Measurements from ENCODE around the gene MAB21L1.

Gene MAB21L1

DNA sequence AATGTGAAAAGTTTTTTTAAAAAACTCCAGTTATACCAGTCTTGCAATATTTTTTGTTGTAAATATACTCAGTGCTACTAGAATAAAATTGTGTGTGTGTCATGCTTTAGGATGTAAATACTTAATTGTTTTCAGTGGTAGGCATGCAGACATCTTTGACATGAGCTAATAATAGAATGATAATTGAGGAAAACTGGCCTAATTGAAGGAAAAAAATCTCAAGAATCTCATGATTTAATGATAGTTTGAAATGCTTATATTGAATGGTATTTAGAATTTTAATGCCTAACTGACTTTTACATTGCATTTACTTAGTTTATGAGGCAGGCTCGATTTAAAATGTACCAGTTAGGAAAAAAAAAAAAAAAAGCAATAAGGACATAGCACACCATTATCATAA, 3.2 kb upstream of the MAB21L1 start:
- no peak for DNase-seq (ENCODE audit: low spot score)

DNA sequence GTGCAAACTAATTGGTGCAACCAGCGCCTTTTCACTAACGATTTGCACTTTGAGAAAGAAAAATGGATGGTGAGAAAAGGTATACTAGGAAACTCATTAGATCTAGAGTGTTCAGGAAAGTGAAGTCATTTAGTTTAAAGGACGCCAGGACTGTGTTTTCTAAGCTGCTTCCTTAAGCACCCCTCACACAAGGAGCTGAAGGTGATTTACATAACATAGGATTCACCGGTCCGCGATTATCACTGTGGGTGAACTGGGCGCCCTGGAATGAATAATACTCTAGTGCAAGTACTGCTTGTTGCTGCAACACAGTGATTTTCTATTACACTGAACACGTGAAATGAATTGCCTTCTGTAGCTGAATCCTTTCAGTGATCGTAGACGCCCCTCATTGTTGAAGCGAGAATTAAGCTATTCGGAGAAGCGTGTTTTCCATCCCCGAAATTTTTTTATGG, 2.6 kb upstream of the MAB21L1 start:
- no peak for DNase-seq (ENCODE audit: low spot score)

DNA sequence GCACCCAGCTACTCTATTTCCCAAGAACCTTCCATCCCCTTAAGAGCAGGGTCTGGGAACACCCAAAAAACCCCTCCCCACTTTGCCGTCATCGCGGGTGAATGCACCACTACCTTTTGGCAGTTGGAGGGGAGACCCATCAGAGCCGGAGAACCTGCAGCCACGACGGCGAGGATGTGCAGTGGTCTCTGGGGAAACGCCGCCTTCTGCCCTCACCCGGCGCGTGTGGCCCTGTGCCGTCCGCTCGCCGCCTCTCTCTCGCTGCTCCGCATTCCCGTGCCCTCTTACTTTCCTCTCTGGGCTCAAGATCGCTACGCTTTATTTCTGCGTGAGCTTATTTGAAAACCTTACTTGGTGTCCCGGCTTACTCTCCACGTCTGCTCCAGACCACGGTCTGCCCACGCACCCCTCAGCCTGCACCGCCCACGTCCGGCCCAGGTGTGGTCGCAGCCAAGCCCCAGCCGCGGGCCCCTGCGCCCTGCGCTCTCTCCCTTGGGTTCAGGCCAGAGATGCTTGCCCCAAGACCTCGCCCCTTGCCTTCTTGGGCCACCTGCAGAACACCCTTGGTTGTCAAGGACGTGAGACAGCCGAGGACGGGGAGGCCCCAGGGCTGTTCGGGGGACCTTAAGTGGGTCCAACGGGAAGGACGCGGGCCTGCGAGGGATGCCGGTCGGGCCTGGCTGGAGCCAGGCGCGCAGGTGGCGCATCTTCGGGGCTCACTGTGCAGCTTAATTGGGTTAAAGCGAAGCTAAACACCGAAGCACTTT, 2.0 kb upstream of the MAB21L1 start:
- peak; percentile 69 for DNase-seq (ENCODE audit: low spot score)

DNA sequence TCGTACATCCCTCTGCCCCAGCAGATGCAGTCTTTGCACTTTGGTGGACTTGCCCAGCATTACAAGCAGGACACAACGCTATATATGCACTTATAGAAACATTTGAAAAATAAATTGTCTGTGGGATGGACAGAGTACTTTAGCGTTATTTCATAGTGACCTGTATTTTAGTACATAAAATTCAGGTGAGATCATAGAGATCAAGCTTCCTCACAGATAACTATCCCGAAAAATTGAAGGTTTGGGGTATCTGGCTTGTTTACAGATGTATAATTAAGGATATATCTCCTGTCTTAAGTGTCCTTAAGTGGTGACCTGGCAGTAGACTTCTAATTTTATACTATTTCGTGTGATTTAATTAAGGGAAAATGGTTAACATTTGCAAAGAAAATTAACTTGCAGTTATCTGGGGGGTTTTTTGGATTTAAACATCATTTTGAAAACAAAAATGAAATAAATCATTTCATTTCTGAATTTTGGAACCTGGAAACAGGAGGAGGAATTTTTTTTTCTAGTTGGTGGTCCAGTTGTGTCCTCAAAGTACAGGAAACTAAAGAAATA, 977 bp upstream of the MAB21L1 start:
- no peak for DNase-seq (ENCODE audit: low spot score)

DNA sequence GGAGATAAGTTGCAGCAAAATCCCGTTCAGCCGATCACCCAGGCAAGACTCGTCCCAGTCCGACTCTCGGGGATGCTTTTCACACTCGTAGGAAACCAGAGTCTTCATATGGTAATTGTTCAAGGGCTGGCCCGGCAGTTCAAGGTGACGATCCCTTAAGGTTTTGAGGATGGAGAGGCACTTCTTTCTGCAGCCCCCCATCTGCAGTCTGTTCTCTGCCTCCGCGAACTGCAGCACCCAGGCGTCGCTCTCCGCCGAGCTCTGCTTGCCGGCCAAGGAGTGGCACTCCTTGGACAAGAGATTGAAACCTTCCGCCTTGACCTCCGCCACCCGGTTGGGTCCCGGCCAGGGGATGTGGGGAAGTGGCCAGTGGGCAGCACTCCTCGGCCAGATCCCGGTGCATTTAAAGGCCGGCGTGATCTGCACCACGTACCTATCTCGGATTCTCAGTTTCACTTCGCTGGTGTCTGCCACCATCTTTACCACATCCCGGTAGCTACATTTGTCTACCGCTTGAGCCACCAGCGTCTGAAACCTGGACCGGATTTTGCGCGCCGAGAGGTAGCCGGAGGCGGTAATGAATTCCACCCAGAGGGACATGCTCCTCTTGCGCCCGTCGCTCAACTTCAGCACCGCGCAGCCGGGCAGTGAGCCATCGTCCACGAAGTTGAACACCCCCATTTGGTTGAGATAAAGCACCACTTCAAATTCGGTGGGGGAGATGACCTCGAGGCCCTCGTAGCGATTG, 1.1 kb downstream of the MAB21L1 start:
- DNase-seq (ENCODE audit: low spot score) = peak; percentile 71

DNA sequence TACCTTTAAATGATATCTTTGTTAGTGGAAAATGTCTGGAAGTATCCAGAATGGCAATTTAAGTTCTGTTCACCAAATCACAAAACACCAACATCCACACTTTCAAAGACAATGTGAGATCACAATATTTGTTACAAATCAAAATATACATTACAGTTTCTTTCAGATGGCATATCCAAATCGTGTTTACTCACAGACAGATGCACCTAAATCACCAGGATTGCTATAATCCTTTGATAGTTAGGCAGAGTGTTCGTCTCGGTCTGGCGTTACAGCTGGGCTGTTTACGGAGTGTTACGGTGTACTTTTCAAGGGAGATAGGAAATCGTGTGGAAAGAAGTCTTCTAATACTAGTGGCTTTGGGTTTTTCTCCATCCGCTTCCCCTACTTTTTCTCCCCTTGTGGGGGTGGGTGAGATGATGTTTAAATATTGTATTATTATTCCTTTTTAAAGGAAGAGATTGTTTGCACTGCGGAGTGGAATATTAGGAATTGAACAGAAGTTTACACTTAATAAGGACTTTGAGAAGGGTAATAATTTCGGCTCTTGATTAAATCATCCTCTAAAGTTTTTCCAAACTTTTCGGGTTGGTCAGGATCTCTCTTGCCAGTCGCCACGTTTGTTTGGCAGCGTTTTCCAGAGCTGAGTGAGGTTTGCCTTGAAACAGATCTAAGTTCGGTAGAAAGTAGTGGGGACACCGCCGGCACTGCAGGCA, 1.8 kb downstream of the MAB21L1 start:
- no peak for DNase-seq (ENCODE audit: low spot score)

DNA sequence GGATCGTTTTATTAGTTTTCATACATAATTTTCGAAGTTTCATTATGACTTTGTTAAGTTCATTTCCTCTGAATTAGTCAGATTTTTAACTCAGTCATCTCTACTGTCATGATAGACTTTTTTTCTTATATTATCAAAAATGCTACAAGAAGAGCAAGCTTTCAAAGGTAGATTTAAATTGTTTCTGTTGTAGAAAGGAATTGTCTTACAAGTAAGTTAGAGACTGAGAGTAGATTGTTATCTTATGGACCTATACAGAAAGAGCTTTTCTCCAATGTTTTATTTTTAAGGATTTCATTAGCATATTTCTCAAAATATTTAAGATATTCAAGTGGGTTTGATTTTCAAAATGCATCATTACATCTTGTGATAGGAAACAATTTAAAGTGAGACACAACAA, 2.7 kb downstream of the MAB21L1 start:
- DNase-seq (ENCODE audit: low spot score) = no peak

DNA sequence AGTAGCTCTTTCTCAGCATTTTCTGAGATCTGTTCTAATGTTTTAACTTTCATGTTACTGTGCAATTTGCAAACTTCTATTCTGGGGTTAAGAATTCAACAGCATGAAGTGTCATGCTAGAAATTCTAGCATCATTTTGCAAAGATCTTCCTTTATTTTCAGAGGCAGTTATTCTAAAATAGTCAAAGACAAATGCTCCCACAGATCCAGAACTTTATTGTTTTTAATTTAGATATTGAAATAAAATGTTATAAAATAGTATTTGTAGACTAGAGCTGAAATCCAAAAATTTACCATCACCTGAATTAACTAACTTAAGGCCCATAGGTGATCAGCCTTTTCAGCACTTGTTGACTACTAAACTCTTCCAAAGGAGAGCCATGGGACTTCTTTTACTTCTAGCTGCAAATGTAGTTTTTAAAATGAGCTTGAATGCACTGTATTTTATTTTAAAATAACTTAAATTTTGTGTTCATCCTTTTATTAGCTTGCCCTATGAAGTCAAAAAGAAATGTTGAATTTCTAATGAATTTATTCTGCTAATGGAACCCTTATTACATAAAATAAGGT, 3.2 kb downstream of the MAB21L1 start:
- no peak for DNase-seq (ENCODE audit: low spot score)

DNA sequence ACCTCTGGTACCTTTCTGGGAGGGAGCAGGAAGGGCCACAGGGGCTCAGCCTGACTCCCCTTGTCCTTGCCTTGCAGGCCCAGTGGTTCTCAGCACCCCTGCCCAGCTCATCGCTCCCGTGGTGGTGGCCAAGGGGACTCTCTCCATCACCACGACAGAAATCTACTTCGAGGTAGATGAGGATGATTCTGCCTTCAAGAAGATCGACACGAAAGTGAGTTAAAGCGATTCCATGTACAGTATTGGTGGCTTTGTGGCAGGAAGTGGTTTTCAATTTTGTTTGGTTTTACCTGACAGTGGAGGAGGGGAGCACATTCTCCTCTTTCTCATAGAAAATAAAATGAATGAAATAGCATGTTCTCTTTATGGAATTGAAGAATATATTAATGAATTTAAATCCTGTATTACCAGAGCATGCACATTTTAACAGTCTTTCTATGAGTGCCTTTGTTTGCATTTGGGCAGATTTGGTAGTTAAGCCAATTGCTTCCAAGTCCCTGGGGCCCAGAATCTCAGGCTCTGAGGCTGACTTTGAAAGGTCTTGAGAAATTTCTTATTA, 4.1 kb downstream of the MAB21L1 start:
- no peak for DNase-seq (ENCODE audit: low spot score)

DNA sequence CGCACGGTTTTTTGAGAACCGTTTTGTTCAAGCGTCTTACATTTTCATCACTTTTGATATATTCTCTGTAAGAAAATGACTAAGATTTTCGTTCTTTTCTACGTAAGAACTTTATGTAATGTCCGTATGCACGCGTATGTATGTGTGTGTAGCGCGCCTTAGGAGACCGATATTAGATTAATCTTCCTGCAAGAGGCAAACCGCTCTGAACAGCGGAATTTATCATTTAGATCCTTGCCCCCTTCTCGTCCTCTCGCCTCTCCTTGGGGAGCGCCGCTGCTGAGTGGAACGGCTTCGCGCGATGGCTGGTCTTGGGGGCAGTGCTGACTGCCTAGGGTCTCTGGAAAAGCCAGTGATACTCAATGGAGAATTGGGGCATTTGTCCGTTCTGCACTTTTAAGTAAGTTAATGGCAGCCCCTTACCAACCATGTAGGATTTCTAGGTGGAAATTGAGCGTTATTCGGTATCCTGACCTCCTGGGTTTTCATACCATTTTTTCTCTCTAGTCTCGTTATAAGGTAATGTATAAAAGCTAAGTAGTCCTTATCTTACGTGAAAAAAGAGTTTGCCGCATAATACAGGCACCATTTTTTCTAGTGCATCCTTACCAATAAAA, 4.7 kb downstream of the MAB21L1 start:
- peak; percentile 59 for DNase-seq (ENCODE audit: low spot score)

DNA sequence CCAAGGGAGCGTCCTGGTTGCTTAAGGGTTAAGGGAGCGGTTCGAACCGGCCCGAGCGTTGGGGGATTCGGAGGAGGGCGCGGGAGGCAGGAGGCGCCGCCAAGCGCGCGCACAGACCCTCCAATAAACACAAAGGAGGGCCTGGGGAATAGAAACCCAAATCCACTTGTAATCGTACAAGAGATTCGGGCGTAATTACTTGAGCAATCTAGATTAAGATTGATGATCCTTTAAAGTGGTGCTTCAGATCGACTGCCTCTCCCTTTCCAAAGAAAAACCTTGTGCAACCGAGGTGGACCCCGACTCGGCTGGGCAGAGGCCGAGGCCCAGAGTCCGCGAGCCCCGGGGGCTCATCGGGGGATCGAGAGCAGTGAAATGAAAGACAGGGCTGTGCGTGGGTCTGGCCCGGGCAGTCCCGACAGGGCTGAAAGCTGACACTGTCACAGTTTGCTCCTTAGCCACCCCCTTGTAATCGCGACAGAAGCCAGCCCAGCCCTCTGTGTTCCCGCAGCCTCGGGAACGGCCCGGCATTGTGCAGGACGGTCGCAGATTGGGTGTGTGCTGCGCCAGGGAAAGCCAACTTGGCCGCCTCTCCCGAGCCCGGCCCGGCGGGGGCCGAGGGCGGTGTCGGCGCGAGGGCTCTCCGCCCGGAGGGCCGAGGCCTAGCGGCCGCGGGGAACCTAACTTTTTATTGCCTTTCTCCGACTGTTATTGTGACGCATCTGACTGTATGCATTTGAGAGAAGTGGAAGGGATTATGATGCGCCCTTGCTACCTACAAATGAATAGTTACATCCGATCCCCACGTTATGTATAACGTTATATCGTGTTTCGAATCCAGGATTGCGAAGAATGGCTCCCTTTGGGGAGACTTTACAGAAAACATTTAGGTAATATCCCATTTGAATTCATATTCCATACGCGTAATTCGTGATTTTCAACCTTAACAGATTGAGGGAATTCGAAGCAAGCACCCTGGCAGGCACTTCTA, 5.5 kb downstream of the MAB21L1 start:
- peak; percentile 82 for DNase-seq (ENCODE audit: low spot score)

DNA sequence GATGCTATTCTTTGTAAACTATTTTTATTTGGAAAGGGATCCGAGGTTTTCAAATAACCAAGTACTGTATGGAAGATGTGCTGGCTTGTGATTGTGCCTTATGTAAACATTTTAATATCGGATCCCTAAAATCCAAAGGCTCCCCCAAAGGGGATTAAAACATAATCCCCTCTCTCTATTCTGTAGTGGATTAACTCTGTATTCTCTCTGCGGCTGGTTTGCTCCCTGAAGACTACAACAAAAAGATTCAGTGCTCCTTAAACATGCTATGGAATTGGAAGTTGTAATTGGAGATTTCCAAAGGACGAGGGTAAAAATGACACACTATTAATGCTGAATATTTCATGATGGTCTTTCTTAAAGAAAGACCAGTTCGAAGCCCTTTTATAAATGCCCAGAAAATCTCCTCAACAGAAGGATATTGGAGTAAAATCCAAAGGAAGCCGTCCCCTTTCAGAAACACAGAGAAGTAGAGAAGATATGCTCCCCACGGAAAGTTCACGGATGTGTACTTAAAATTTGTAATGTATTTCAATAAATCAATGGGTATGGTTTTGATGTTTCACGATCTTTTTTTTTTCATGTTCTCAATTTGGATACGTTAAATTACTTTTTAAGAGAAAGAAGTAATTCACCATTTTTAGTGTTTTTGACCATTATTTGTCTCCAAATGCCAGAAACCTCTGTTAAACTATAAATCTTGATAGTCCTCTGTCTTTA, 6.5 kb downstream of the MAB21L1 start:
- DNase-seq (ENCODE audit: low spot score) = no peak

DNA sequence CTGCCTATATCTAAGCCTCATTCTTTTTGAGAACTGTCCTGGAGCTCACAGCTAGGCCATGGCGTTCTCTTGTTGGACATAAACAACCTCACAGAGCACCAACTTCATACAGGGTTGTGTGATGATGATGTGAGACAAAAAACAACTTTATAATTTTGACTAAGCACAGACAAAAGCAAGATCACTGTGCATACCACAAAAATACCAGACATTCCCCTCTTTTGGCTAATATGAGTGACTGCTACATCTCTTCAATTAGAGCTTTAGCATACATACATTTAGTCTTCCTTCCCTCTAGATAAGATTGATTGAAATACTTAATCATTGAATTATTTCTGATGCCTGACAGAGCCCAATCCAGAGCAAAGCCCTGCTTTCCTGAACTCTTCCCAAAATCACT, 8.3 kb downstream of the MAB21L1 start:
- no peak for DNase-seq (ENCODE audit: low spot score)

DNA sequence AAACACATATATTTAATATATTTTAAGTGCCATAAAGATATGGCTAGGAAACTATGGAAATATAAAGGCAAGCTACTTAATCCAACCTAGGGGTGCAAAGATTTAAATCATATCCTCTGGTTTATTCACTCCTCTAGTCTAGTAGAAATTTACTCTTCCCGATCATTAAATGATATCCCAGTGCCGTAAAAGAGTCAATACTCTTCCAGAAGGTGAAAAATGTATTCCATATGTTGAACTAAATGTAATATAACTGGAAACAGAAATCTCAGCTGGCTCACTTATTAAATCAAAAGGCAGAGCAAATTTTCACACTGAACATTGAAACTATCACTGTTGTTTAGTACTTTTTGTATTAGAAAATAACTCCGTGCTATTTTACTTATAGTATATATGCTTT, 11.1 kb downstream of the MAB21L1 start:
- DNase-seq (ENCODE audit: low spot score) = no peak

DNA sequence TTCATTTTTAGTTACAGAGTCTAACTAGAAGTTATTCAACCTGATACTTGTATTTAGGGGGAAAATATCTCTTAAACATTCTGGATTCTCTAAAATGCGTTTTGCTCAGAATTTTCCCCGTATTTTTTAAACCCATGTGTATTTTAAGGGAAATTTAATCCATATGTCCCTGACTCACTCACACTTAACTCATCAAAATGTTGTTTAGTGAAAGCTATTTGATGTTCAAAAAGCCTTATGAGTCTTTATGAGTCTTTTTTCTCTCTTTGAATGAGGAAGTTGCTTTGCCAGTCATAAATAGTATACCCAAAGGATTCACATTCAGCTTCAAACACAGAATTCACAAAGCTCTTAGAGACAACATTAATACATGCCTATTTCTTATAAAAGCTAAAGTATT, 16.4 kb downstream of the MAB21L1 start:
- no peak for DNase-seq (ENCODE audit: low spot score)

DNA sequence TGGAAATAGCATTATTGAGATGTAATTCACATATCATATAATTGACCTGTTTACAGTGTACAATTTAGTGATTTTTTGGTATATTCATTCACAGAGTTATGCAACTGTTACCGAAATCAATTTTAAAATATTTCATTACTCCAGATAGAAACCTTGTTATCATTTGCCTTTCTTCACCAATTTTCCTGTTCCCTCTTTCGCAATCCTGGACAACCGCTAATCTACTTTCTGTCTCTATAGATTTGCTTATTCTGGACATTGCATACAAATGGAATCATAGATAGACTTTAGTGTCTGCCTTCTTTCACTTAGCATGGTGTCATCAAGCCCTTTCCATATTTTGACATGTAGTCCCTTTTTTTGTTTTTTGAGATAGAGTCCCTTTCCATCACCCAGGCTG, 19.2 kb downstream of the MAB21L1 start:
- DNase-seq (ENCODE audit: low spot score) = no peak

DNA sequence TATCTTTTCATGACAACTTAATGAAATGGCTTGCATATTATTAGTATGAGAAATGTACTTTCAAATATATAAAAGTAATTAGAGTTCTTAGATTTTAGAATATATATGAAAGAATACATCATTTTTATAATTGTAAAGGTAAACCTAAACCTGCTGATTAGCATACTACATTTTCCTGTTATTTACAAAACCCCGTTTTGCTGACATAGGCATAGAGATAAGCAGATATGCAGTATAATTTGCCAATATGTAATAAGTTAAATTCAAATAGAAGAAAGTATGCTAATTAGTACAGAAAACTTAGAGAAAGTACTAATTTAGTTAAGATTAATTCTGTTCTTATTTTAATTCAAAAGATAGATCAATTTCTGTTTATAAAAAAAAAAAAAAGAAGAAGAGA, 21.5 kb downstream of the MAB21L1 start:
- DNase-seq (ENCODE audit: low spot score) = no peak

DNA sequence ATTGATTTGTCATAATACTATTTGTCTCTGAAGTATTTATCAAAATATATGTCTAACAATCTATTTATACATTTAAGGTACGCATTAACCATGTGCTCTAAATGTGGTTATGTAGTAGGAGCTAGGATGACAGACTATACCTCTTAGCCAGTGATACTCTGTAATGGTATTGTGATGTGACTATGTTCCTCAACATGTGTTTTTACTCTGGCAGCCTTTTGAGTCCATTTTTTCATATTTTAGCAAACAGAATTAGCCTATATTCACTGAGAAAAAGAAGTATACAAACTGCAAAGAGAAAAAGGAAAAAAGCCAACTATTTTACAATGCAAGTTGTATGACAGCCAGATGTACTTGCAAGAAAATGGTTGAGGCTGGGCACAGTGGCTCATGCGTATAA, 26.7 kb downstream of the MAB21L1 start:
- no peak for DNase-seq (ENCODE audit: low spot score)

DNA sequence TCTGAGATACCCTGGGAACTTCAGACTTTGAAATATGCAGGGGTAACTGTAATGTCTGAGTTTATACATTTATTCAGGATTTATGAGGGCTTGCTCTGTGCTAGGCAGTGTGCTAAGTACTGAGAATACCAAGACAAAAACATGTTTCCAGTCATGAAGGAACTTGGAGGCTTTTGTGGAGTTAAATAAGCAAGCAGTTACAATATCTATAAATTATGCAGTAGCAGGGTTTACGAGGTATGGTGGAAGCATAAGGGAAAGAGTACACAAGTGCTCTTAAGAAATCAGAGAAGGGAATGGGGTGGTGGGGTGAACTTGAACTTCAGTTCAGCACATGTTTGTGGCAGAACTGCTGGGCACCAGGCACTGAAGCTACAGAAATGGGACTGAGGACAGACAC, 28.0 kb downstream of the MAB21L1 start:
- DNase-seq (ENCODE audit: low spot score) = no peak
